Loucy (cell line): Measurements from ENCODE around the gene KCNMA1.

Experiments used
- CTCF ChIP-seq: fragments of 200-600 bp; sonication (generic); conservative IDR thresholded peaks from 2 replicates; pipeline ENCODE4 v1.5.1; 2014; ENCODE audit warnings: mild to moderate bottlenecking, antibody characterized with exemption, low read length
- EZH2phosphoT487 ChIP-seq: fragments of 200-600 bp; IDR thresholded peaks from 2 replicates; pipeline ENCODE4 v1.6.1; 2018; ENCODE audit warnings: antibody characterized with exemption, mild to moderate bottlenecking, moderate library complexity, borderline replicate concordance

GRCh38 chr10:77498210-77498609, 139.4 kb downstream of the KCNMA1 start:
- TF ChIP-seq CTCF = no peak
- TF ChIP-seq EZH2phosphoT487 = no peak
